ENCODE results near the gene MAP7.

DNA sequence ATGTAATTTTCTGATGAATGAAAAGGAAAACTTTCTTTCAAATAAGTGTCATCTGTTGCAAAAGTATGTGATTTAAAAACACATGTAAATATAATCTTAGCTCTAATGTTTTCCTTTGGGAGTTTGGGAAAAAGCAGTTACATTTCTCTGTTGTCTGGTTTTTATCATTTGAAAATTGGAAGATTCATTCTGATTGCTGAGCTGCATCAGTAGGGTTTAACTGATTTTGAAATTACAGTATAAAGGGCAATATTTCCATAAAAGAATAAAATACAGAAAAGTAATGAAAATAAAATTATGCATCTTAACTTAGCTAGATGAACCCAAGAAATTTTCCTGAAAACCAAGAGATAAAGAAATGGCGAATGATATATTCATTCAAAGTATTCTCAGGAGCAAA, 57.8 kb downstream of the MAP7 start:
- TF ChIP-seq, protein P1, sequence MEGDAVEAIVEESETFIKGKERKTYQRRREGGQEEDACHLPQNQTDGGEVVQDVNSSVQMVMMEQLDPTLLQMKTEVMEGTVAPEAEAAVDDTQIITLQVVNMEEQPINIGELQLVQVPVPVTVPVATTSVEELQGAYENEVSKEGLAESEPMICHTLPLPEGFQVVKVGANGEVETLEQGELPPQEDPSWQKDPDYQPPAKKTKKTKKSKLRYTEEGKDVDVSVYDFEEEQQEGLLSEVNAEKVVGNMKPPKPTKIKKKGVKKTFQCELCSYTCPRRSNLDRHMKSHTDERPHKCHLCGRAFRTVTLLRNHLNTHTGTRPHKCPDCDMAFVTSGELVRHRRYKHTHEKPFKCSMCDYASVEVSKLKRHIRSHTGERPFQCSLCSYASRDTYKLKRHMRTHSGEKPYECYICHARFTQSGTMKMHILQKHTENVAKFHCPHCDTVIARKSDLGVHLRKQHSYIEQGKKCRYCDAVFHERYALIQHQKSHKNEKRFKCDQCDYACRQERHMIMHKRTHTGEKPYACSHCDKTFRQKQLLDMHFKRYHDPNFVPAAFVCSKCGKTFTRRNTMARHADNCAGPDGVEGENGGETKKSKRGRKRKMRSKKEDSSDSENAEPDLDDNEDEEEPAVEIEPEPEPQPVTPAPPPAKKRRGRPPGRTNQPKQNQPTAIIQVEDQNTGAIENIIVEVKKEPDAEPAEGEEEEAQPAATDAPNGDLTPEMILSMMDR (IDR thresholded peaks at IDR 0.05; ENCODE audit: low read depth, low read length), result no peak
- TF ChIP-seq MYC (IDR thresholded peaks at IDR 0.05; ENCODE audit: low read depth, low read length), result no peak

Data from NB4 (cell line).